ENCODE results near the gene KCNN3.

KCNN3 gene

GRCh38 chr1:154716011-154716410, 154.1 kb downstream of the KCNN3 start:
- DNase-seq, result peak; percentile 79 to 81
- TF ChIP-seq POLR2A (IDR thresholded peaks at IDR 0.05; ENCODE audit: low read length), result no peak
- no peak for TF ChIP-seq GATA1 (IDR thresholded peaks at IDR 0.05; ENCODE audit: low read depth, low read length)

DNA sequence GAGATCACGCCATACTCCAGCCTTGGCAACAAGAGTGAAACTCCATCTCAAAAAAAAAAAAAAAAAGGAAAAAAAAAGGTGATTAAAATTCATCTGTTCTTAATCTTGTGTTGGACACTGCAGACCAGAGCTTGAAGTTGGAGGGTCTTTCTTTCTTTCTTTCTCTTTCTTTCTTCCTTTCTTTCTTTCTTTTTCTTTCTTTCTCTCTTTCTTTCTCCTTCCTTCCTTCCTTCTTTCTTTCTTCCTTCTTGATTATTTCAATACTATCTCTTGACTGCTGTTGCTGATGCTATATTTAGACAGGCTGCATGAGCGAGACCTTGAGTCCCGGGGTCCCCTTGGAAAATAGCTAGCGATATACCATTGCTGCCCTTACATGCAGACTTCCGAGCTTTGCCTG, 154.7 kb downstream of the KCNN3 start:
- no peak for TF ChIP-seq GATA1 (IDR thresholded peaks at IDR 0.05; ENCODE audit: low read depth, low read length)
- DNase-seq, result no peak

DNA sequence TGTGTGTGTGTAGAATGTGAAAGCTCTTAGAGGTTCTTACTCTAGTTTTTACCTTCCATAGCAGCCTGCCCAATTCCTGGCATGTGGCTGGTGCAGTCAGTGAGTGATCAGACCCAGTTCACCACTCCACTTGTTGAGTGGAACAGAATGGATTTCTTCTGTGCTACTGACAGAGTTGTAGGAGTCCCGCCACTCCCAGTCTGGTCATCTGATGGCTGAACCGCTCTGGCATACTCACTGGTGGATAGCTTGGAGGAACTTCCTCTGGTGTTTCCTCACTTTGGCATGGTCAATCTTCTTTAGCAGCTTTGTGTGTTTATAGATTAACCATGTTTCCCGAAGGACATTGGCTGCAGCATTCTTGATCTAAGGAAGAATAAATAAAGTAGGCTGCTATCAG, 155.4 kb downstream of the KCNN3 start:
- DNase-seq, result peak; percentile 45 to 68
- TF ChIP-seq POLR2A (IDR thresholded peaks at IDR 0.05; ENCODE audit: low read length) (no peak), GATA1 (IDR thresholded peaks at IDR 0.05; ENCODE audit: low read depth, low read length) (no peak)

GRCh38 chr1:154714052-154714623, 155.9 kb downstream of the KCNN3 start:
- DNase-seq, result peak; percentile 47 to 76
- TF ChIP-seq POLR2A (IDR thresholded peaks at IDR 0.05; ENCODE audit: low read length) (no peak), GATA1 (IDR thresholded peaks at IDR 0.05; ENCODE audit: low read depth, low read length) (no peak)

GRCh38 chr1:154713005-154713404, 157.1 kb downstream of the KCNN3 start:
- no peak for TF ChIP-seq GATA1 (IDR thresholded peaks at IDR 0.05; ENCODE audit: low read depth, low read length)
- TF ChIP-seq POLR2A (IDR thresholded peaks at IDR 0.05; ENCODE audit: low read length), result no peak

GRCh38 chr1:154712166-154712810, 157.8 kb downstream of the KCNN3 start:
- TF ChIP-seq GATA1 (IDR thresholded peaks at IDR 0.05; ENCODE audit: low read depth, low read length) (no peak), POLR2A (IDR thresholded peaks at IDR 0.05; ENCODE audit: low read length) (no peak)
- no peak for DNase-seq

More at GRCh38 chr1:154713005-154713404, 157.1 kb downstream of the KCNN3 start:
- DNase-seq, result no peak

DNA sequence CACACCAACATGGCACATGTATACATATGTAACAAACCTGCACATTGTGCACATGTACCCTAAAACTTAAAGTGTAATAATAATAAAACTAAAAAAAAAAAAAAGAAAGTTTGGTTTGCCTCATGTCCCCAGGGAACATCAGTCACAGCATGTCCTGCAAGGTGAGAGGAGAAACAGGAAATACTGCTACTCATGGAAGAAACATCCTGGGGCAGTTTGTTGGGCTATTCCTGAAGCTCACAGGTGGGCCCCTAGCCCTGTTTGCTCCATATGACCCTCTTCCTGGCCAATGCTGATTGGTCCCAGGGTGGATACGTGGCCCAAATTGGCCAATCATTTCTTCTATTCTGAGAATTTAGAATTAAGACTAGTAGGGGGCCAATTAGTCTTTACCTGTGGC, 158.7 kb downstream of the KCNN3 start:
- no peak for DNase-seq
- no peak for TF ChIP-seq POLR2A (IDR thresholded peaks at IDR 0.05; ENCODE audit: low read length)

GRCh38 chr1:154710106-154710505, 160.0 kb downstream of the KCNN3 start:
- no peak for DNase-seq
- TF ChIP-seq GATA1 (IDR thresholded peaks at IDR 0.05; ENCODE audit: low read depth, low read length), result no peak
- no peak for TF ChIP-seq POLR2A (IDR thresholded peaks at IDR 0.05; ENCODE audit: low read length)

- no peak for DNase-seq
- TF ChIP-seq POLR2A (IDR thresholded peaks at IDR 0.05; ENCODE audit: low read length) (no peak), GATA1 (IDR thresholded peaks at IDR 0.05; ENCODE audit: low read depth, low read length) (no peak)
These were observed 162.1 kb downstream of the KCNN3 start for GRCh38 chr1:154707901-154708463.

- no peak for DNase-seq
- TF ChIP-seq GATA1 (IDR thresholded peaks at IDR 0.05; ENCODE audit: low read depth, low read length), result no peak
- TF ChIP-seq POLR2A (IDR thresholded peaks at IDR 0.05; ENCODE audit: low read length), result no peak
These were observed 163.2 kb downstream of the KCNN3 start for GRCh38 chr1:154706851-154707250.

- no peak for DNase-seq
These were observed 164.5 kb downstream of the KCNN3 start for GRCh38 chr1:154705544-154705943.

GRCh38 chr1:154703170-154703569, 166.9 kb downstream of the KCNN3 start:
- no peak for TF ChIP-seq POLR2A (IDR thresholded peaks at IDR 0.05; ENCODE audit: low read length)
- no peak for TF ChIP-seq GATA1 (IDR thresholded peaks at IDR 0.05; ENCODE audit: low read depth, low read length)
- DNase-seq, result no peak

More at GRCh38 chr1:154705544-154705943, 164.5 kb downstream of the KCNN3 start:
- TF ChIP-seq POLR2A (IDR thresholded peaks at IDR 0.05; ENCODE audit: low read length) (no peak), GATA1 (IDR thresholded peaks at IDR 0.05; ENCODE audit: low read depth, low read length) (no peak)

DNA sequence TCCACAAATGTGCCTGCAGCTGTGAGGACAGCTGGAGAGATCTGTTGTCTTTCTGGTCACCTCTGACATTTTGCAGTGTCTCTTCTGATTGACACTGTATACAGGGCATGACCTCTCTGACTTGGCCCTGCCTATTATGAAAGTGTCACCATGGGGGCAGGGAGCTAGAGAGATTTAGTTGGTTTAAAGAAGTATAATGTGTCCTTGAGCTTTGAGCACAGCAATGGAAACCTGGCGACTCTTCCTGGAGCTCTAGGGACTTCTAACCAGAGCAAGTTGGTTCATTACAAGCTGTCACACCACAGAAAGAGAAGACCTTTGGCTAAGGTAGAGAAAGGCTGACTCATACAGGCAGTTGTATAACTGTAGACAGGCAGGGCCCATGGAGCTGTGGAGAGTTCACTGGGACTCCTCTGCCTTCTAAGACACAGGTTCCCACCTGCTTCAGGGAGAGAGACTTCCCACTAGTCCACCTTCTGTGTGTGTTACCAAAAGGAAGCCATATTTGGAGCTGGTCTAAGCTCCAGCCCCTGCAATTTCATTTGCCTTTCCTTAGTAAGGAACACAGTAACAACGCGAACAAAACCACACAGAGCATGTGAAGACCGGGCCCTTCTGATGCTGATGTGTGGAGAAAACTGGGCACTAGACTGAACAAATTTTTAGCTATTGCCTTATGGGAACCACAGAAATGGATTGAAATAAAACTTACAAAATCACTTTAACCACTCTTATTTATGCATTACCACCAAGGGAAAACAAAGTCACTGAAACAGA, 171.6 kb downstream of the KCNN3 start:
- no peak for DNase-seq

GRCh38 chr1:154697710-154698109, 172.4 kb downstream of the KCNN3 start:
- TF ChIP-seq POLR2A (IDR thresholded peaks at IDR 0.05; ENCODE audit: low read length) (no peak), GATA1 (IDR thresholded peaks at IDR 0.05; ENCODE audit: low read depth, low read length) (no peak)
- DNase-seq, result no peak

More for the DNA sequence above, 171.6 kb downstream of the KCNN3 start:
- no peak for TF ChIP-seq POLR2A (IDR thresholded peaks at IDR 0.05; ENCODE audit: low read length)
- no peak for TF ChIP-seq GATA1 (IDR thresholded peaks at IDR 0.05; ENCODE audit: low read depth, low read length)
